ENCODE measurements around the gene PCDH15. TPM values are rescaled to one million over a fixed set of nuclear protein-coding genes. Genes with fewer than 3 reads are reported as not detected.

Gene PCDH15
- total RNA-seq, 4 donors from 2014 or later: 0.70 to 2.3 TPM; not detected in 2

DNA sequence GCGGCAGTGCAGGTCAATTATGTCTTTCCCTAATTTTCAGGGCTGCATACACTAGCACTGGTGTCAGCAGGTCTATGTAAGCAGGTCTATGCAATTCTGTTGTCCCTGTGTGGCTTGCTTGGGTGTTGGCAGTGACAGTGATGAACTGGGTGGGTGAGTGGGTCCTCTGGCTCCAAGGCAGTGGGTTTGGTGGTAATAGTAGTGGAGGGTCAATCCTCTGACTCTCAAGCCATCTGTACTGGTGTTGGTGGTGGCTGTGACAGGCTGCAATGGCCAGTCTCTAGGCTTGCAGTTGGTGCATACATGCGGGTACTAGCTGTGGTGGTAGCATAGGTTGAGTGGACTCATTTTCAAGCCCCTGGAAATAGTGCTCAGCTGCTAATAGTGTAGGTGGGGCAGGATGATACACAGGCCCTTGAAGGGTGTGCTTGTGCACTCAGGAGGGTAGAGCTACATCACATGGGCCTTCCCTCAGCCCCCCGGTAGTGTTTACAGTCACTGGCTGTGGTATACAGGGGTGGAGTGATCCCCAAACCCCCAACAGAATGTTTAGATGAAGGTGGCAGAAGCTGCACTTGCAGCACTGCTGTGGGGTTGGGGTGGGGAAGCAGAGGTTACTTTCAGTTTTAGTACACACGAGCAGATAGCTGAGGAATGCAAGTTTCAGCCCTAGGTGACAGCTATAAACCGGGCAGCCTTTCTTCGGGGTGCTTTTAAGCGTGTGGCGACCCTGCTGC is 331.3 kb downstream of the PCDH15 start:
- TF ChIP-seq, protein P1, sequence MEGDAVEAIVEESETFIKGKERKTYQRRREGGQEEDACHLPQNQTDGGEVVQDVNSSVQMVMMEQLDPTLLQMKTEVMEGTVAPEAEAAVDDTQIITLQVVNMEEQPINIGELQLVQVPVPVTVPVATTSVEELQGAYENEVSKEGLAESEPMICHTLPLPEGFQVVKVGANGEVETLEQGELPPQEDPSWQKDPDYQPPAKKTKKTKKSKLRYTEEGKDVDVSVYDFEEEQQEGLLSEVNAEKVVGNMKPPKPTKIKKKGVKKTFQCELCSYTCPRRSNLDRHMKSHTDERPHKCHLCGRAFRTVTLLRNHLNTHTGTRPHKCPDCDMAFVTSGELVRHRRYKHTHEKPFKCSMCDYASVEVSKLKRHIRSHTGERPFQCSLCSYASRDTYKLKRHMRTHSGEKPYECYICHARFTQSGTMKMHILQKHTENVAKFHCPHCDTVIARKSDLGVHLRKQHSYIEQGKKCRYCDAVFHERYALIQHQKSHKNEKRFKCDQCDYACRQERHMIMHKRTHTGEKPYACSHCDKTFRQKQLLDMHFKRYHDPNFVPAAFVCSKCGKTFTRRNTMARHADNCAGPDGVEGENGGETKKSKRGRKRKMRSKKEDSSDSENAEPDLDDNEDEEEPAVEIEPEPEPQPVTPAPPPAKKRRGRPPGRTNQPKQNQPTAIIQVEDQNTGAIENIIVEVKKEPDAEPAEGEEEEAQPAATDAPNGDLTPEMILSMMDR (IDR thresholded peaks at IDR 0.05): no peak
- no peak for TF ChIP-seq POLR2A (IDR thresholded peaks at IDR 0.05)
- Histone ChIP-seq H3K27me3 (no peaks in the 10 kb centered on the region), H3K4me1 (no peaks in the 10 kb centered on the region), H3K4me3 (no peak overlapping the region), H3K36me3 (no peaks in the 10 kb centered on the region), H3K9me3 (no peaks in the 10 kb centered on the region), H3K27ac (no peak overlapping the region)
- intact Hi-C loops (cut with DNase I; ENCODE audit: low total_unique reads): no loop called here
- DNase-seq: no peak

DNA sequence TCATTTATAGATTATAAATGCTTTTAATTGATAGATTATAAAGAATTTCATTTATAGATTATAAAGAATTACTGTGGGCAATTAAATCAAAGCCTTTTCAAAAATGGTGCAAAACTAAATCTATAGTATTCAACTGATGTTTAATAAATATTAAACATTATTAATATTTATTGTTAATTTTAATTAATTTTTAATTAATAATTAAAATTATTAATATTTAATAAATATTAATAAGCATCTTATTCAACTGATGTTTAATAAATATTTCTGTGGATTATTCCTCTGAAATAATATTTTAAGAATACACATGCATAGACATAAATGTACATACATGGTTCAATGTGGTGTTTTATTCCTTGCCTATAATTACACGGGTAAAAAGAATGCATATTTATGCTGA is 346.8 kb downstream of the PCDH15 start:
- H3K4me3 ChIP-seq: no peak overlapping the region
- no peaks in the 10 kb centered on the region for H3K27me3 ChIP-seq
- no peak for DNase-seq
- H3K36me3 ChIP-seq: peaks cover 0 to 6% of the 10 kb centered on the region in 2 donors
- H3K27ac ChIP-seq: no peak overlapping the region
- no peaks in the 10 kb centered on the region for H3K9me3 ChIP-seq
- intact Hi-C loops (cut with DNase I; ENCODE audit: low total_unique reads): no loop called here
- TF ChIP-seq, protein P1 (IDR thresholded peaks at IDR 0.05): no peak
- TF ChIP-seq POLR2A (IDR thresholded peaks at IDR 0.05): no peak
- no peaks in the 10 kb centered on the region for H3K4me1 ChIP-seq

DNA sequence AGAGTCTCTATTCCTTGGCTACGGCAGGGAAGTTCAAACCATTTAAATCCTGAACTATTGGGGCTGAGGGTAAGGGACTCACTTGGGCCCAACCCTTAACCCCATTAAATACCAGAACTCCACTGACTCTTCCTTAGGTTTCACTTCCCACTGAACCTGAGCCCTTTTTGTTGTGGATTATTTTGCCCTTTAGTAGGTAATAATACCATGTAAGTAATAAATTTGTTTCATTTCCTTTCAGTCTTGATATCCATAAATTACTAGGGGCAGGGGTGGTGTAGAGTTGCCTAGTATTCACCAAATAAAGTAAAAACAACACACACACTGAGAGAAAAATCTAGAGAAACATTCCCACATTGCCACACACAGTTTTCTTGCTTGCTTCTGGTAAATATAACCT is 352.0 kb downstream of the PCDH15 start:
- Histone ChIP-seq H3K4me3 (no peak overlapping the region), H3K4me1 (no peaks in the 10 kb centered on the region), H3K27me3 (no peaks in the 10 kb centered on the region), H3K27ac (no peak overlapping the region), H3K36me3 (peaks cover 0 to 6% of the 10 kb centered on the region in 2 donors), H3K9me3 (no peaks in the 10 kb centered on the region)
- TF ChIP-seq, protein P1 (IDR thresholded peaks at IDR 0.05): no peak
- TF ChIP-seq POLR2A (IDR thresholded peaks at IDR 0.05): no peak
- intact Hi-C loops (cut with DNase I; ENCODE audit: low total_unique reads): no loop called here
- DNase-seq: no peak

DNA sequence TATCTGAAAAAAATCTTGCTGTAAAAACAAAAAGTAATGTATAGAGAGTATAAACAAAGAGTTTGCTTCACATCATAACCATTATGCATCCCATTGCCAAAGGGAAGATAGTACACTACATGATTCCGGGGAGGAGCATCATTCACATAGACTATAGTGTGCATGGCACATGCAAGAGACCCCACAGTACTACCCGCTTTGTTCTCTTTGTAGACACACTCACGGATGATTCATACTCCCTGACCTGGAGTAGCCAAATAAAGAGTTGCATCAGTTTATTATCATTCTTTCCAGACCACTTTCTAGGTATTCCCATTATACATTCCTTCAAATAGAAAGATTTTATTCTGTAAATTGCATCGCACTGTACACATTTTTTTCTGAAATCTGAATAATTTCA is 356.9 kb downstream of the PCDH15 start:
- Histone ChIP-seq H3K9me3 (no peaks in the 10 kb centered on the region), H3K27me3 (no peaks in the 10 kb centered on the region), H3K4me1 (no peaks in the 10 kb centered on the region), H3K27ac (no peak overlapping the region), H3K36me3 (no peaks in the 10 kb centered on the region), H3K4me3 (no peak overlapping the region)
- intact Hi-C loops (cut with DNase I; ENCODE audit: low total_unique reads): no loop called here
- no peak for DNase-seq
- TF ChIP-seq POLR2A (IDR thresholded peaks at IDR 0.05): no peak
- TF ChIP-seq, protein P1 (IDR thresholded peaks at IDR 0.05): no peak

DNA sequence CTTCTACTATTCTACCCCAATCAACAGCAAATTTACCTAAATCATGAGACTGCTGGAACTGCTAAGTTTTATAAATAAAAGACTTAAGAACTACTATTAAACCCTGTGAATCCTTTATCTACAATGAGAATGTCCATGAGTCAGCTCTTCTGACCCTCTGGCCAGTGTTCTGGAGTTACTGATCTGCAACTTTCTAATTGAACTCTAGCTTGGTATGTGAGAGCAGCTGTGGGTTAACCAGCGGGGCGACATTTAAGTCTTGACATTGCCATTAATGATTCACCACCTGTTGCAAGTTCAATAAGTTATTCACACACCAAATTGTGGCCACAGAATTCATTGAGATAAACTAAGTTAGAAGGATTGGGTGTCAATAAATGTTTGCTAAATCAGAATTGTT is 359.8 kb downstream of the PCDH15 start:
- no peaks in the 10 kb centered on the region for H3K9me3 ChIP-seq
- DNase-seq: no peak
- no peak overlapping the region for H3K27ac ChIP-seq
- no peaks in the 10 kb centered on the region for H3K4me1 ChIP-seq
- TF ChIP-seq, protein P1 (IDR thresholded peaks at IDR 0.05): no peak
- no peak for TF ChIP-seq POLR2A (IDR thresholded peaks at IDR 0.05)
- H3K27me3 ChIP-seq: no peaks in the 10 kb centered on the region
- H3K4me3 ChIP-seq: no peak overlapping the region
- no peaks in the 10 kb centered on the region for H3K36me3 ChIP-seq
- intact Hi-C loops (cut with DNase I; ENCODE audit: low total_unique reads): no loop called here
